ENCODE measurements around the gene RPN2. TPM values are rescaled to one million over a fixed set of nuclear protein-coding genes. Genes with fewer than 3 reads are reported as not detected.

RPN2 gene
- polyA plus RNA-seq, 3 donors: 169 to 215 (median 199) TPM

GRCh38 chr20:37205794-37206193 is 26.7 kb downstream of the RPN2 start:
- Mint-ChIP-seq H3K4me3 (no peak overlapping the region), H3K36me3 (peaks cover 68 to 91% of the 10 kb centered on the region in 2 donors), H3K27ac (no peak overlapping the region), H3K27me3 (ENCODE audit: low read depth in 3 of 3) (no peaks in the 10 kb centered on the region), H3K9me3 (no peaks in the 10 kb centered on the region), H3K4me1 (no peaks in the 10 kb centered on the region)
- peaks cover 8% of the 10 kb centered on the region for H3K79me2 ChIP-seq (ENCODE audit: insufficient read depth, low read length)
- peaks cover 19% of the 10 kb centered on the region for H4K20me1 ChIP-seq (ENCODE audit: insufficient read depth, low read length)
- TF ChIP-seq, protein P1, sequence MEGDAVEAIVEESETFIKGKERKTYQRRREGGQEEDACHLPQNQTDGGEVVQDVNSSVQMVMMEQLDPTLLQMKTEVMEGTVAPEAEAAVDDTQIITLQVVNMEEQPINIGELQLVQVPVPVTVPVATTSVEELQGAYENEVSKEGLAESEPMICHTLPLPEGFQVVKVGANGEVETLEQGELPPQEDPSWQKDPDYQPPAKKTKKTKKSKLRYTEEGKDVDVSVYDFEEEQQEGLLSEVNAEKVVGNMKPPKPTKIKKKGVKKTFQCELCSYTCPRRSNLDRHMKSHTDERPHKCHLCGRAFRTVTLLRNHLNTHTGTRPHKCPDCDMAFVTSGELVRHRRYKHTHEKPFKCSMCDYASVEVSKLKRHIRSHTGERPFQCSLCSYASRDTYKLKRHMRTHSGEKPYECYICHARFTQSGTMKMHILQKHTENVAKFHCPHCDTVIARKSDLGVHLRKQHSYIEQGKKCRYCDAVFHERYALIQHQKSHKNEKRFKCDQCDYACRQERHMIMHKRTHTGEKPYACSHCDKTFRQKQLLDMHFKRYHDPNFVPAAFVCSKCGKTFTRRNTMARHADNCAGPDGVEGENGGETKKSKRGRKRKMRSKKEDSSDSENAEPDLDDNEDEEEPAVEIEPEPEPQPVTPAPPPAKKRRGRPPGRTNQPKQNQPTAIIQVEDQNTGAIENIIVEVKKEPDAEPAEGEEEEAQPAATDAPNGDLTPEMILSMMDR (IDR thresholded peaks at IDR 0.05): no peak
- WGBS (ENCODE audit: insufficient coverage): no CpG with 5 or more reads among the region's 2 CpGs
- no peaks in the 10 kb centered on the region for H3K4me1 ChIP-seq (ENCODE audit: control insufficient read depth in 1 of 2, insufficient read depth in 2 of 2, low read length in 2 of 2)
- H3K27ac ChIP-seq (ENCODE audit: low read depth in 1 of 2, low read length in 2 of 2): no peak overlapping the region
- no peak overlapping the region for H3K4me2 ChIP-seq (replicated peaks; ENCODE audit: extremely low read depth, low read length, poor library complexity, severe bottlenecking)
- H3K9me3 ChIP-seq (replicated peaks in 1 of 2; ENCODE audit: control insufficient read depth in 1 of 2, insufficient read depth in 1 of 2, low read length in 2 of 2): no peaks in the 10 kb centered on the region
- H2AFZ ChIP-seq (ENCODE audit: insufficient read depth, low read depth, low read length, poor library complexity, severe bottlenecking): no peak overlapping the region
- intact Hi-C loops (cut with micrococcal nuclease): no loop called here
- no peak overlapping the region for H3K9ac ChIP-seq (ENCODE audit: insufficient read depth, low read length, poor library complexity, severe bottlenecking)
- H3K4me3 ChIP-seq (replicated peaks in 1 of 3; ENCODE audit: low read depth in 2 of 3, low read length in 3 of 3): no peak overlapping the region
- peaks cover 80 to 98% of the 10 kb centered on the region in 2 donors for H3K36me3 ChIP-seq (replicated peaks in 1 of 2; ENCODE audit: control insufficient read depth in 1 of 2, insufficient read depth in 2 of 2, low read length in 2 of 2)
- DNase-seq: no peak
- H3K27me3 ChIP-seq (ENCODE audit: control insufficient read depth in 2 of 2, insufficient read depth in 2 of 2, low read length in 2 of 2): no peaks in the 10 kb centered on the region

- Mint-ChIP-seq H3K9me3 (no peaks in the 10 kb centered on the region), H3K36me3 (peaks cover 63 to 90% of the 10 kb centered on the region in 2 donors), H3K4me3 (no peak overlapping the region), H3K27me3 (ENCODE audit: low read depth in 3 of 3) (peaks cover 0 to 2% (median 0%) of the 10 kb centered on the region in 3 donors), H3K27ac (peak overlapping the region in 1 of 7 donors; percentile 10), H3K4me1 (no peaks in the 10 kb centered on the region)
- intact Hi-C loops (cut with micrococcal nuclease): no loop called here
- Histone ChIP-seq H3K27me3 (ENCODE audit: control insufficient read depth in 2 of 2, insufficient read depth in 2 of 2, low read length in 2 of 2) (no peaks in the 10 kb centered on the region), H4K20me1 (ENCODE audit: insufficient read depth, low read length) (peaks cover 11% of the 10 kb centered on the region), H3K36me3 (replicated peaks in 1 of 2; ENCODE audit: control insufficient read depth in 1 of 2, insufficient read depth in 2 of 2, low read length in 2 of 2) (peaks cover 81 to 98% of the 10 kb centered on the region in 2 donors), H3K4me3 (replicated peaks in 1 of 3; ENCODE audit: low read depth in 2 of 3, low read length in 3 of 3) (no peak overlapping the region), H3K9me3 (replicated peaks in 1 of 2; ENCODE audit: control insufficient read depth in 1 of 2, insufficient read depth in 1 of 2, low read length in 2 of 2) (no peaks in the 10 kb centered on the region), H3K27ac (ENCODE audit: low read depth in 1 of 2, low read length in 2 of 2) (no peak overlapping the region), H3K9ac (ENCODE audit: insufficient read depth, low read length, poor library complexity, severe bottlenecking) (no peak overlapping the region), H3K79me2 (ENCODE audit: insufficient read depth, low read length) (peaks cover 8% of the 10 kb centered on the region), H3K4me2 (replicated peaks; ENCODE audit: extremely low read depth, low read length, poor library complexity, severe bottlenecking) (no peak overlapping the region), H2AFZ (ENCODE audit: insufficient read depth, low read depth, low read length, poor library complexity, severe bottlenecking) (no peak overlapping the region), H3K4me1 (ENCODE audit: control insufficient read depth in 1 of 2, insufficient read depth in 2 of 2, low read length in 2 of 2) (no peaks in the 10 kb centered on the region)
- TF ChIP-seq, protein P1 (IDR thresholded peaks at IDR 0.05): no peak
- WGBS (ENCODE audit: insufficient coverage): 95% methylated on average over 11 of the region's 11 CpGs
- DNase-seq: no peak
Measured at GRCh38 chr20:37207171-37207570, 28.0 kb downstream of the RPN2 start.

All from CD14-positive monocyte (primary cell).